Measurements from ENCODE around the gene SYCN.

- TF ChIP-seq POLR2A (IDR thresholded peaks at IDR 0.05) (no peak), CTCF (IDR thresholded peaks at IDR 0.05) (no peak), EP300 (IDR thresholded peaks at IDR 0.05) (no peak), POLR2AphosphoS5 (IDR thresholded peaks at IDR 0.05) (no peak)
Measured at GRCh38 chr19:39179754-39180153, 24.3 kb downstream of the SYCN start.
